ENCODE results near the gene LRRC41. TPM values are rescaled to one million over a fixed set of nuclear protein-coding genes. Genes with fewer than 3 reads are reported as not detected.

The LRRC41 gene
- total RNA-seq, 1 experiment from 2014 or later = 38.1 TPM

GRCh38 chr1:46288485-46289133, 14.8 kb downstream of the LRRC41 start:
- H3K9me3 ChIP-seq (ENCODE audit: control insufficient read depth in 1 of 2, insufficient read depth in 1 of 2, low read depth in 1 of 2, low read length in 2 of 2) = no peaks in the 10 kb centered on the region
- H3K4me1 ChIP-seq (ENCODE audit: control insufficient read depth in 1 of 2, insufficient read depth in 2 of 2, low read length in 2 of 2) = no peaks in the 10 kb centered on the region
- RAD21 ChIA-PET (ENCODE audit: low non-redundant PET in 1 of 2, low total read pairs in 2 of 2, uncharacterized antibody in 2 of 2, unreplicated experiment in 2 of 2) = no interaction called here
- no peaks in the 10 kb centered on the region for H3K27me3 ChIP-seq (ENCODE audit: insufficient read depth, low read length)
- no peaks in the 10 kb centered on the region for H3K79me2 ChIP-seq (ENCODE audit: insufficient read depth, low read length)
- no peaks in the 10 kb centered on the region for H3K9me2 ChIP-seq (ENCODE audit: insufficient read depth)
- no peak overlapping the region for H3K27ac ChIP-seq (ENCODE audit: low read depth, low read length)
- BruUV-seq (replicated peaks) = no TSS peak
- no peak overlapping the region for H3K4me3 ChIP-seq (replicated peaks in 1 of 2; ENCODE audit: low read depth in 1 of 2, low read length in 2 of 2)
- H2AFZ ChIP-seq (ENCODE audit: low read depth, low read length, poor library complexity, severe bottlenecking) = no peak overlapping the region
- H3K9ac ChIP-seq (ENCODE audit: low read length) = no peak overlapping the region
- H3K36me3 ChIP-seq (ENCODE audit: control insufficient read depth in 1 of 2, insufficient read depth in 2 of 2, low read length in 2 of 2) = peaks cover 0 to 2% of the 10 kb centered on the region in 2 experiments; a peak in 2 of 4 replicates
- TF ChIP-seq POLR2AphosphoS5 (IDR thresholded peaks at IDR 0.05; ENCODE audit: low read depth, low read length) = no peak
- no peak for TF ChIP-seq TCF7L2 (IDR thresholded peaks at IDR 0.05; ENCODE audit: borderline replicate concordance, extremely low read depth, insufficient read depth, insufficient read length)
- TF ChIP-seq RAD21 (IDR thresholded peaks at IDR 0.05; ENCODE audit: low read depth) = no peak
- TF ChIP-seq JUND (IDR thresholded peaks at IDR 0.05) = no peak
- TF ChIP-seq CTCF (IDR thresholded peaks at IDR 0.05 in 2 of 3, conservative IDR thresholded peaks at IDR 0.05 in 1 of 3; ENCODE audit: borderline replicate concordance in 1 of 3, insufficient read depth in 1 of 3, low read depth in 2 of 3, low read length in 2 of 3) = no peak
- TF ChIP-seq CBX3 (IDR thresholded peaks at IDR 0.05; ENCODE audit: low read depth) = no peak
- no peak for TF ChIP-seq YY1 (IDR thresholded peaks at IDR 0.05; ENCODE audit: extremely low read depth, insufficient replicate concordance, low read depth, low read length)
- no peak for TF ChIP-seq REST (IDR thresholded peaks at IDR 0.05; ENCODE audit: low read depth)
- TF ChIP-seq SIN3A (IDR thresholded peaks at IDR 0.05; ENCODE audit: low read depth) = no peak
- CTCF ChIA-PET = no interaction called here
- H4K20me1 ChIP-seq (ENCODE audit: insufficient read depth) = no peaks in the 10 kb centered on the region
- DNase-seq (ENCODE audit: low read depth, low spot score) = no peak
- no peak for ATAC-seq
- H3K4me2 ChIP-seq (ENCODE audit: low read length) = no peak overlapping the region
- POLR2A ChIA-PET = no interaction called here
- intact Hi-C loops (cut with micrococcal nuclease) = no loop called here
